Activated CD8-positive, alpha-beta memory T cell treated with anti-CD3 and anti-CD28 coated beads for 48 hours (primary cell): ENCODE measurements around the gene CEBPA.

ENCODE experiments used
- DNase-seq, 3 experiments: peaks; one replicate each; pipeline ENCODE4 v3.0.0-alpha.2; 2020; ENCODE audit warnings: low read depth in 2 of 3, low spot score in 2 of 3

CEBPA gene

GRCh38 chr19:33289261-33289660 is 13.1 kb downstream of the CEBPA start:
- no peak for DNase-seq

- DNase-seq, result no peak
These were observed 13.7 kb downstream of the CEBPA start for GRCh38 chr19:33288666-33289065.

GRCh38 chr19:33287927-33288326 is 14.4 kb downstream of the CEBPA start:
- no peak for DNase-seq

- DNase-seq, result no peak
These were observed 14.9 kb downstream of the CEBPA start for GRCh38 chr19:33287438-33287837.

GRCh38 chr19:33286899-33287298 is 15.4 kb downstream of the CEBPA start:
- no peak for DNase-seq

- DNase-seq, result no peak
These were observed 16.9 kb downstream of the CEBPA start for GRCh38 chr19:33285441-33285927.

- DNase-seq, result no peak
These were observed 17.6 kb downstream of the CEBPA start for GRCh38 chr19:33284756-33285155.

- DNase-seq, result no peak
These were observed 18.1 kb downstream of the CEBPA start for GRCh38 chr19:33284146-33284643.

GRCh38 chr19:33283589-33283988 is 18.7 kb downstream of the CEBPA start:
- DNase-seq, result no peak

GRCh38 chr19:33282036-33282671 is 20.2 kb downstream of the CEBPA start:
- DNase-seq, result no peak

- no peak for DNase-seq
These were observed 20.9 kb downstream of the CEBPA start for GRCh38 chr19:33281296-33281926.

GRCh38 chr19:33280351-33280921 is 21.9 kb downstream of the CEBPA start:
- DNase-seq, result peak in 2 of 3 experiments; percentile 12 to 24

- DNase-seq, result no peak
These were observed 22.6 kb downstream of the CEBPA start for GRCh38 chr19:33279430-33280350.

- DNase-seq, result no peak
These were observed 23.7 kb downstream of the CEBPA start for GRCh38 chr19:33278403-33279269.

- DNase-seq, result no peak
These were observed 24.3 kb downstream of the CEBPA start for GRCh38 chr19:33278023-33278402.

GRCh38 chr19:33277434-33277833 is 24.9 kb downstream of the CEBPA start:
- no peak for DNase-seq

- DNase-seq, result no peak
These were observed 26.3 kb downstream of the CEBPA start for GRCh38 chr19:33275933-33276619.

GRCh38 chr19:33275559-33275932 is 26.8 kb downstream of the CEBPA start:
- no peak for DNase-seq

GRCh38 chr19:33274663-33275558 is 27.4 kb downstream of the CEBPA start:
- DNase-seq, result no peak
